HK-2 (cell line): Measurements from ENCODE around the gene TBX18.

Experiments
- DNase-seq: peaks from one replicate; pipeline ENCODE4 v3.0.0-alpha.2; 2018; ENCODE audit not compliant: unreplicated experiment

The TBX18 gene

DNA sequence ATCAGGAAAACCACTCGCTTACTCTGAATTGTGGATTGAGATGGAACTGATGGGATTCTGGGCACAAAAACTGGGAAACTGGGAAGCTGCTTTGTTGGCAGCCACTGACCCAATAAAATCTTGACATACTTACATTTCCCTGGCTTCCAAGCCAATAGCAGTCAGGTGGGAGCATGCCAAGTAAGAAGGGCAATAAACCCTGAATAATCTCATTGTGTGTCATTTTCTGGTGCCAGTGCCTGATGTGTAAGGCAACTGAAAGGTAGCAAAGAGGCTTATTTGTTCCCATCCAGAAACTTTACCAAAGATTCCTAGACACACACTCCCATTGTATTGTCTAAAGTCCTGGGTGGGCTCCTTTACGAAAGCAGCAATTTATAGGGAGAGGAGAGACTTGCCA lies 93.2 kb downstream of the TBX18 start:
- no peak for DNase-seq

DNA sequence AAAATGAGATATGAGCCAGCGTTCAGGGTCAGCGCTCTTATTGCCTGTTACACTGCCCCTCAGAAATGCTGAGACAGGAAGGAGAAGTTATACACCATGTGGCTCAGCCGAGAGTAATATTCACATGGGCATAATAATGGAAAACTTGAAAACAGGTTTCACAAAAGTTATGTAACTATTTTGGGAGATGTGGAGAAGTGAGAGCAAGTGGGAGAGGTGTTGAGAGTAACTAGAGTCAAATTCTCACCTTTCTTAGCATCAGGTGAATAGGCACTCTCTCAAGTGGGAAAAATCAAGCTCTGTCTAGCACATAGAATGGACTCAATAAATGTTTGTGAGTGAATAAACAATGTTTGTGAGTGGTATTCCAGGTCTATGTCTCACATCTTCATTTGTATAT lies 94.5 kb downstream of the TBX18 start:
- DNase-seq: no peak

DNA sequence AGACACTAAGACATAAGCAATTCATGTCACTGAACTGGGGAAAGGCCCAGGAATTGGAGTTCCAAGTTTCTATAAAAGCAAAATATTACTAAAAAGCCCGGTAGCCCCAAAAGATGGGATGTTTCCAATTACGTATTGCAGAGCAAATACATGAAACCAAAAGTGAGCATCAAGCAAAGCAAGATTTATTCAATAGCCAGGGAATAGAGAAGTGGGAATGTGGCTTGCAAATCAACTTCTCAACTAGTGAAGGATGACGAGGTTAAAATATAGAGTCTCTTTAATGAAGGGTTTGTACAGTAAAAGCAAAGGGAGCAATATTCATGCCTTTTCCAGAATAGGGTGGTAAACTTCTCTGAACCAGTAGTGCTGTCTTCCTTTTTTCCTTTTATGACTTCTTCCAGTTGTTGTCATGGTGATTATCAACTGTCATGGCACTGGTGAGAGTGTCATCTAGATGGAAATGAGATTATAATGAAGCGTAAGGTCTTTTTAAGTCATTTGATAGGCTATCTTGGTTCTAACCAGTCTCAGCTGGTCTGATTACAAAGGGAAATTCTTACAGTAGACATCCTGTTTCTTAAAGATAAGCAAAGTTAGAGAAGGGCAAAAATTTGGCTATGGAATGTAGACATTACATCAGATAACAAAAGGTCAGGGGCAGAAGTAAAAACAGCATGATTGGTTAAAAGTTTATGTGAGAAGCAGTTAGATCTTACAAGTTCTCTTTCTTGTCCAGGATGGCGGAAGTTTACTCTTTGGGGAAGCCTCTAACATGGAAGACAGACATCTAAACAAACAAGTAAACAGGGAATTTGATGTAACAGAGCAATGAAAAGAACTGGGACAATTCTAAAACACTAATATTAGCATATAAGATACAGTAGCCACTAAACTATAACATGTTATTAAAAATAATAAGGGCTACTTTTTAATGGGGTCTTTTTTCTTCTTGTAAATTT lies 96.9 kb downstream of the TBX18 start:
- DNase-seq: no peak

DNA sequence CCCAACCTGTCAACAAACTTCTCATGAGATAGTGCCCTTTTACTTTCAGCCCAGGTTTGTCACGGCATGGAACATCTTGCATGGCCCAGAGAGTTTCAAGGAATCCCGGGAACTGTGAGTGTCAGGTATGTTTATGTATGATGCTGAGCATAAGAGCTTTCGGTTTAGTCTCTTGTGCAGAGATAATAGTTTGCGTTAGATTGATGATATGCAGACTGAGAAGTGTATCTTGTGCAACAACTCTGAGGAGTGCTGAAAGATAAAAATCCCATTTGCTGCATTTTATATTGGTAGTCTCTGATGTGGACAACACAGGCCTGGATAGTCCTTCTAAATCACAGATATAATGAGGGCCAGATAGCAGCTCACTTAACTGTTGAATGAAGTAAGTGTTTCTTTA lies 99.0 kb downstream of the TBX18 start:
- DNase-seq: no peak

DNA sequence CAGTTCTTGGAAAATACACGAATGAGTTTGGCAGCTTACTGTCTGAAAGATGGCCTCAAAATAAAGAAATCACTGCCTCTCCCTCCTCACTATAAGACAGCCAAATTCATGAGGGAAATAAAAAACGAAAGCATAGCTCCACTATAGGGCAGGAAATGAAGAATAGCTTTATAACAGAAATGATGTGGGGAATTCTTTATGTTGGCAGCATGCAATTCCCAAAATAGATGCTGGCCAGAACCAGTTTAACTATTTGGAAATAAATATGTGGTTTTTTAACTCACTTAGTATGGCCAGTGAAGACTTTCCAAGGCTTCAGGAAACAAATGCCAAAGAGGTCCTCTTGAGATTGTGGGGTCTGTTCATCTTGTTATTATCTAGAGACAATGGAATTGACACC lies 100.5 kb downstream of the TBX18 start:
- DNase-seq: no peak

DNA sequence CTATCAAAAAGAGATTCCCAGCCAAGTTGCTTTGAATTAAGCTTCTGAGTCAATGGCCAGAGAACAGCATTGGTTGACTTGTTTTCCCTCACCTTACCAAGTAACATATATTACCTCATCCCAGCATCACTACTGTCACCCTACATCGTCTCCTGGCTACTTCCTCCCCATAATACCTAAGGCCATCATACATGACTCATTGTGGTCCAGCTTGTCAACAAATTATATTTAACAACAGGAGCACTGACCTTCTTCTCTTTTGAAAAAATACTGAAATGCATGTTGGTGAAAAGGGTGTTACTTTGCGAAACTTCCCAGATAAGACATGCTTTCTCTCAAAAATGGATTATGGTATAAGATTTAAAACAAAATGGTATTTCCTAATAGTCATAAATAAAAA lies 106.9 kb downstream of the TBX18 start:
- DNase-seq: no peak

DNA sequence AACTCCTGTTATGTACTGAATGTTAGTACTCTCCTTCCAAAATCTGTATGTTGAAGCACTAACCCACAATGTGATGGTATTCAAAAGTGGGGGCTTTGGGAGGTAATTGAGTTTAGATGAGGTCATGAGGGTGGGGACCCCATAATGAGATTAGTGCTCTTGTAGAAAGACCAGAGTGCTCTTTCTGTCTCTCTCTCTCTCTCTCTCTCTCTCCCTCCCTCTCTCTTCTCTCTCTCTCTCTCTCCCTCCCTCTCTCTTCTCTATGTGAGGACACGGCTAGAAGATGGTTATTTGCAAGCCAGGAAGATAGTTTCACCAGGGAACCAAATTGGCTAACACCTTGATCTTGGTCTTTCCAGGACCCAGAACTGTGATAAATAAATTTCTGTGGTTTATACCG lies 107.4 kb downstream of the TBX18 start:
- DNase-seq: no peak

DNA sequence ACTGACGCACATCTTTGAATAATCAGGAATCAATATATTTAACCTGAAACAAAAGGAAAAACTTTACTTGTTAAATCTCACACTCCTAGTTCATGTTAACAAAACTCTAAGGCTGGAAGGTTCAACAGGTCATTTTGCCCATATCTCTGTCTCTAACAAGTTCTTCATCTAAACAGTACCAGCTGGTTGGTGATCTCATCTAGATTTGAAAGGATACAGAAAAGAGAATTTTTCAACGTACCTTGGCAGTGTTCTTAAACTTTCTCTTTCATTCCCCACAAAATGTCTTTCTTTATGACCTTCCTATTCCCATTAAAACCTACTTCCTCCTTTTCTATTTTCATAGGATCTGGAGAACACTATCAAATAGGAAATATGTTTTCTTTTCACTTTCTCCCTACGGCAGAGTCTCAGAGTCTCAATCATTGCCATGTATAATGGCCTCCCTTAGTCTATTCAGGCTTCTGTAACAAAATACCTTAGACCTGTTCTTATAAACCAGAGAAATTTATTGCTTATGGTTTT lies 111.3 kb downstream of the TBX18 start:
- DNase-seq: no peak

DNA sequence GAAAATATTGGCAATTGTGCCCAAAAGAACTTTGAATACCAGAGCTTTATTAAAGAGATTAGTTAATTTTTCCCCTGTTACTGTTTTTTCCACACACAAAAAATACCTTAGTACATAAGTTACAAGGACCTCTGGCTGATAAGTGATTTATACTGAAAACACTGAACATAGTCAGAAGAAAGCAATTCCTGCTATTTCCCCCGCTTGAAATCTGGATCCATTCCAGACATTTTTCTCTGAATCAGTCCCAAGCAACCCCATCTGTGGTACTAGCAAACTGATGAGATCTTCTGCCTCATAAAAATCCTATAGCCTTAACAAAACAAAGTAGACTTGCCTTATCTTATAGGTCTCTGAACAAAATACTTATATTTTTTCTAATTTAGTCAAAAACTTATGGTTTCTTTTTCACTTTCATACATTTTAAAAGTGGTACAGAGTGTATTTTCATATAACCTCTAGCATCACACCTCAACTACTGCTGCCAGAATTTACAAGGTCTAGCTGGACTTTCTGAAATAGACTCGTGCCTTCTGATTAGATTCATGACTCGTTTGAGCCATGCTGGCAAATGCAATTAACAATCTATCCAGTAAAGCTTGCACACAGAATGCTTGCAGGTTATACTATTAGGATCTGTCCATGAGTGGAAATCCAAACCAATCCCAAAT lies 111.9 kb downstream of the TBX18 start:
- DNase-seq: no peak

DNA sequence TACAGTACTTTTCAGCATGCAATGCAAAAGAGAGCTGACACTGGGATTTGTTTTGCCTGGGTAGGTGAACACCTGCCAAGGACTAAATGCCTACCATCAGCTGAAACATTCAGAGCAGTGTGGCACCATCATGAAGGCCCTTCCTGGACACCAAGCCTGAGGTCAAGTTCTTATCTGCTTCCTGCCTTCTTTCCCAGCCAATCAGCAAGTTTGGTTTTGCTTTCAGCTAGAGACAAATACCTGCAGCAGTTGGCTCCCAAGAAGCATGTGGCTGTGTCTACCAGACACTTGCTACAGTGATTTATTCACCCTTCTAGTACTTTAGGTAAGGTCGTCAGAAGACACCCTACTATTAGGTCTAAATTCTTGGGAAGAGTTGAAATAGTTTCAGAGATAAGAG lies 112.8 kb downstream of the TBX18 start:
- no peak for DNase-seq

DNA sequence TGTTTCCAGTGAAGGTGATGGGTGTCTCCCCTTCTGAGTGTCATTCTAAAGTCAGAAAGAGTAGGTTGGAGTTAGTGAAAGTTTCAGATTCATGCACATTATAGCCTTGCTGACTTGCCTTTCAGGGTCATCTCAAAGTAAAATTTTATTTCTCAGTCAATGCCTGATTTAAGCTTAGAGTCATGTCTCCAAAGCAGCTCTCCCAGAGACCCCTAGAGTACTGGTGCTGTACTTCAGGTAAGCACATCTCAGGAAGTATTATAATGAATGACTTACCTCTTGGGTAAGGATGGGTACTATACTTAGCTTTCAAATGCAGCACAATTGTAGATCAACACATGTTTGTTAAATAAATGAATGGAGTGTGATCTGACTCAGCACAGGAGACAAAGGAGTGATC lies 116.0 kb downstream of the TBX18 start:
- no peak for DNase-seq

DNA sequence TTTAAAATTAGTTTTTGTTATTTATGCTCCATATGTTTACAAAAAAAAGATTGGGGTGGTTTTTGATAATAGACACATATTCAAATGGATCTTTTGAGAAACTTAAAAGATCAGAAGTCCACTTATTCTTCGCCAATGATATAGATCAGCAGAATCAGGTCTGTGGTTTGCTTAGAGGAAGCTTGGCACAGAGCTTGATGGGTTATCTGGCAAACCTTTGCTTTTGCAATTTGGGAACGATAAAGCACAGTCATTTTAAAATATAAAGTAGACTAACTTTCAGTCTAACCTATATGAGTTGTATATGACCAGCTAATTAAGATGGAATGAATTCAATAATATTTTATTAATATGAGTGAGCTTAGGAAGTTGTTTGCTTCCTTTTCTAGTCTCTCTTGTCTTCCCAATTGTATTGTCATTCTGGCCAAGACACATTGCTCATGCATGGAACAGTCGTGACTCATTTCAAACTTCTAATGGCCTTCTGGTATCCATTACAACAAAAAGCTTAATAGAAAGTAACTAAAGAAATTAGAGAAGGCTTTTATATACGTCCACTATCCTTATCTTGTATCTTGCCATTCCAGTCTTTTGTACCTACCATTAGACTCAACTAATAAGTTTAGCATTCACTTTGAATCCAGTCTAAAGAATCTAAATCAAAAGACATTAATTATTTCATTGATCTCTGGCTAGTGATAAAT lies 118.7 kb downstream of the TBX18 start:
- no peak for DNase-seq

DNA sequence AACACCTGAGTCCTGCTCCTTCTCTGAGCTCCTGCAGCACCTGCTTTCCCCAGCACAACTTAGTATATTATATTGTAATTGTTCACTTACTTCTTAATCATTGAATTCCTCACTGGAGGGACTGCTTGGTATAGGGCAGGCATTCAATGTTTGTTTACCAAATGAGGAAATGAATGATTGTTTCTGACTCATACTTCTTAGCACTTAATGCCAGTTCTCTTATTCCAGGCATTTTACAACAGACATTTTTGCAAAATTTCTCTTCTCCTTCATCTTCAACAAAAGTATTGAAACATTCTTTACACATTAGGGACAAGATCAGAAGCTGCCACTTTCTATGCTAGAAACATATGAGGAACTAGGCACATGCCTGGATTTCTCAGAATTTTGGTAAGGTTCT lies 119.4 kb downstream of the TBX18 start:
- no peak for DNase-seq

DNA sequence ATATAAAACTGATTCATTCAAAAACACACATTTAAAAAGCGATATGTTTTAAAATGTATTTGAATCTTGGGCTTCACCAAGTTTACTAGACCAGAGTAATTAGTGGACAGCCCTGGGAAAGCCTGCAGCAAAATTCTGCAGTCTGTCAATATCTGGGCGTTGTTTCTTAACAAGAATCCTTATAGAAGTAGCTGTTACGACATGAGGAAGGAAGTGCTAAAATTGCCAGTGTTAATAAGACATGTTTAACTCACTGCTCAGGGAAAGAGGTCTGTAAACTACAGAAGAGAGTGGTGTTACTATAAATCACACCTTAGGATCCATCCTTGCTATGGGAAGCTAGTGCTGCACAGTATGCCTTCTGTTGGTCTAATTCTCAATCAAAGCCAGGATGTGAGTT lies 120.6 kb downstream of the TBX18 start:
- no peak for DNase-seq

DNA sequence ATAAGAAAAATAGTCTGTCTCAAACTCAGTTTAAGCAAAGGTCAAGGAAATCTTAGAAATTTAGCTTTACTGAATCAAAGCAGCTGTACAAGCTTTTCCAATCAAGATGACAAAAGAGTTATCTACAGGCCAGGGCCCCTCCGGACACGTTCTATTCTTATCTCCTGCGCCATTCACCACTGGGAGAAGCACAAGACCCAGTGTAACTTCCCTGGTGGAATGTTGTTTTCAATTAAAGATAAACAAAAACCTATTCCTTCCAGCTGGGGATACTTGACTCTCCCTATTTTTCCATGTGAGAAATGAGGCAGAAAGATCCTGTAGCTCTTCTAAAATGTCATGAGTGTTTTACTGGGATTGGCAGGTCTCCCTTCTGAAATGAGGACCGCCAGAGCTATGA lies 123.3 kb downstream of the TBX18 start:
- DNase-seq: no peak

DNA sequence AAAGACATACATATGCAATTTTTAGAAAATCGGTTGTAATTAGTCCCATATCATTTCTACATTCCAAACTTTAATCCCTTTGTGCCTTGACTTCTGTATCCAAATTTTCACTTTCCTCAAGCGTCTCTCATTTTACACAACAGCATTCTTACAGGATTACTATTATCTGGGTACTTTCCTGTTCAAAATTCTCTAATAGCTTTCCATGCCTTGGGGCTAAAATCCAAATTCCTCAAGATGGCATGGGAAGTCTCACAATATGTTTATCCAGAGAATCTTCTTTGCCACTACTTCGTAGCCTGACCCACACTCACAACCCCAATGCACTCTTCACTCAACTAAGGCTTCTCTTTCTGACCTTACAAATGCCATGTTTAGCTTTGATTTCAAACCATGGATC lies 125.0 kb downstream of the TBX18 start:
- DNase-seq: no peak

DNA sequence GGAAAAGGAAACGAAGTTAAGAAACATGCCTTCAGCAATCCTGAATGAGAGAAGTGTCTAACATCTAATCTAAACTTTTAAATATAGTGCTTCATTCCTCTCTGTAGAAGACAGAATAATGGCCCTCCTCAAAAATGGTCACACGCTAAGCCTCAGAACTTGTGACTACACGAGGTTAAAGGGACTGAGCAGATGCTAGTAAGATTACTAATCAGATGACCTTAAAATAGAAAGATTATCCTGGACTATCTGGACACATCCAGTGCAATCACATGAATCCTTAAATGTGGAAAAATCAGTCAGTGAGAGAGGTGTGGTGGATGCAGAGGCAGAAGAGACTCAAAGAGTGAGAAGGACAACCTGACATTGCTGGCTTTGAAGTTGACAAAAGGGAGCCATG lies 126.1 kb downstream of the TBX18 start:
- no peak for DNase-seq
